NCI-H226 (cell line): ENCODE measurements around the gene HOXC9.

Experiments used
- DNase-seq: peaks from one replicate; pipeline ENCODE4 v3.0.0-alpha.2; 2015

HOXC9 gene

DNA sequence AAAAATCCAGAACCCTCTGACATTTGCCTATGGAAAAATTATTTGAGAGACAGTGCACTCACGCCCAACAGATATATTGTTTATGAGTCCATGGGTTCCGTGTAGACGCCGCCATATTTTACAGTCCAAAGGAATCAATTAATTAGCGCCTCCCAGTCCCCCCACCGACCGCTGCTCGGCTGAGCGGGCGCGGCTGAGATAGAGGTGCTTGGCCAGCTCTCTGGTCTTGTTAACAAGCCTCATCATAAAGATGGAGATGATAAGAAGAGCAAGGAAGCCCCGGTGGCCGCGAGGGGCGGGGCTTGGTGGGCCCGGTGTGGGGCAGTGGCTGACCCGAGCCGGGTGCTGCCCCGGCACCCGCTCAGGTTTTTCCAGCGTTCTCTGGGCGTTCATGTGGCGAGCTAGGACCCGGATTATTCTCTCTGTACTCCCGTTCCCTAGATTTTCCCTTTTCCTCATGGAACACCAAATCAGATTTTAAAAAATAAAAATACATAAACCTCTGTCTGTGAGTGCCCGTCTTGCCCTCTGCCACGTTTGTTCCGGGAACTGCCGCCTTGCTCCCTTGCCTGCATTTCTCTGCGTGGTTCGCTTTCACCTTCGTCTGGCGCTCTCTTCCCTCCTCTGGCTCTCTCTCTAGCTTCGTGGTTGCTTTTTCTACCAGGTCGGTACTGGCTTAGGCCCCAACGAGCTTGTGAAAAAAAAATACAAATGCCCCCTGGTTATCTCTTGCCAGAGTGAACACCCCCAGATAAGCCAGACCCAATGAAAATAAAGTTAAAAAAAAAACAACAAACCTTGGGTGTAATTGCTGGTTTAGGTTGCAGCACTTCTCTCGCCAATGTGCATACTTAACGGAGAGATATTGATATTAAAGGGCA, 36.3 kb upstream of the HOXC9 start:
- no peak for DNase-seq

DNA sequence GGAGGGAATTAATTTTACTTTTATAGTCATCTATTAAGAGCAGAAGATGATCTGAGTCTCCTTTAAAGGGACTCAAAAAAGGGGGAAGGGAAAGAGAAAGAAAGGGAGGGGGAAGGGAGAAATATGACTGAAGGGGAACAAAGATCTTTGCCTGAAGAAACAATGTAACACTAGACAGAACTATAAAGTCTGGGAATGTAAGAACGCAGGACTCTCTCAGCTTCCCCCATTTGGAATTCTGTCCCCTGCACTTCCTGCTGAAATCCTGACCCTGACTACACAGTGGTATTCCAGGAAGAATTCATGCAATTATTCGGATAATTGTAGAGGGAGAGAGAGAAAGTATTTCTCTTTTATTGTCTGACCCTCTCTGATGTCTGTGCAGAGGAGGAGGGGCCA, 35.6 kb upstream of the HOXC9 start:
- DNase-seq: no peak

DNA sequence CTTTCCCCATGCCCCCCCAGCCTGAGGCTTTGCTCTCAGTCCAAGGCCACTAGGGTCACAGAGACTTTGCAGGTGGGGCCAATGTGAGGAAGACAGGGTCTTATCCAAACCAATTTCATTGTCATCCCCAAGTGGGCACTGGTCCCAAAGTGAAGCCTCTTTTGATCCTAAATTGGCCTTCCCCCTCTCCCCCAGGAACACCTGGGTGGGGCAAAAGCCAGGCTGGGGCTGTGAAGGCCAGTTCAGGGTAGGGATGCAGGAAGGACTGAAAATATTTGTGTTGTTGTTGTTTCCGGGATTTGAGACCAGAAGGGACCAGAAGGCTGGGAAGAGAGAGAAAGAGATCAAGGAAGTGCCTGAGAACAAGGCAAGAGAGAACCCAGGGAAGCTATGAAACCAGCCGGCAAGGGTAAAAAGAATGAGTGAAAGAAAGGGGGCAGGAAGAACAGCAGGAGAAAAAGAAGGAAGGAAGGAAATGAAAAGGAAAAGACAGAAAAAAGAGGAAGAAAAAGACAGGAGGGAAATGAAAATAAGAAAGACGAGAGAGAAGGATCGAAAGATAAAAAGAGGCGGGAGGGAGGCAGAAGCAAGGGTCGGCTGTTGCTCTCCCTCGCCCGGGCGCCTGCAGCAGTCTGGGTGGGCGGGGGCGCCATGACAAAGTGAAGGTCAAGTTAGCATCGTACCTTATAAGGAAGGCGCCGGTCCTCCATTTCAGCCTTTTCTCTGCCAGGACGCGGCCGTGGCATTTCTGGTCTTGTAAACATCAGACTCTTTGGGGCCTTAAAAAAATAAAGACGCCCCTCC, 34.5 kb upstream of the HOXC9 start:
- DNase-seq: no peak

GRCh38 chr12:53966085-53966384, 33.9 kb upstream of the HOXC9 start:
- DNase-seq: no peak

DNA sequence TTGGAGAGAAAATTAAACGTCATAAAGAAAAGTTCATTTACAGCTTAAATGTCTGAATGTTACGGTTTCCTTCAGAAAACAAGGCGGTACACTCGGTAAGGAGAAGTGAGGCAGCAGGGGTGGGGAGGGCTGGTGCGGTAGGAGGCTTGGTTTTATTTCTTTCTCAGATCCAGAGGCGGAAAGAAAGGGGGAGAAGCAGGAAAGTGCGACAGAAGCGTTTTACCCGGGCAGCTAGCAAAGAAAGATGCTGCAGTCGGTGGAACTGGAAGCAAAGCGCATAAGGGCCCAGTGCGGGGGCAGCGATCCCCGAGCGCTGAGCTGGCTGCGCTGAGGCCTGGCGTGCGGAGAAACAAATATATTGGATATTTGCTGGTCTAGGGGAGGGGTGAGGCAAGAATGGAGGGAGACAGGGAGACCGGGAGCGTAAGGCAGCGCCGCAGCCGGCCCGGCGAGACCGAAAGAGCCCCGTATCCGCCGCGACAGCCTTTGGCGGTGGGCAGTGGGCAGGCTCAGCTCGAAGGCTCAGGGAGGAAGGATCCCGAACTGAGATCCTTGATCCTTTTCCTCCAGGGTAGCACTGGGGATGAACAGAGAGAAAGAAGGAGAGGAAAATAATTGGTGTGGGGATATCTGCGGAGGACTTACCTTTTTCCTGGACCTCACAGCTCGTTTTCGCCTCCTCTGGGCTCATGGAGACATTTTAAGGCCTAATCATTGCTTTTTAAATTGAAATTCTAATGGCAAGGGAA, 33.4 kb upstream of the HOXC9 start:
- no peak for DNase-seq

DNA sequence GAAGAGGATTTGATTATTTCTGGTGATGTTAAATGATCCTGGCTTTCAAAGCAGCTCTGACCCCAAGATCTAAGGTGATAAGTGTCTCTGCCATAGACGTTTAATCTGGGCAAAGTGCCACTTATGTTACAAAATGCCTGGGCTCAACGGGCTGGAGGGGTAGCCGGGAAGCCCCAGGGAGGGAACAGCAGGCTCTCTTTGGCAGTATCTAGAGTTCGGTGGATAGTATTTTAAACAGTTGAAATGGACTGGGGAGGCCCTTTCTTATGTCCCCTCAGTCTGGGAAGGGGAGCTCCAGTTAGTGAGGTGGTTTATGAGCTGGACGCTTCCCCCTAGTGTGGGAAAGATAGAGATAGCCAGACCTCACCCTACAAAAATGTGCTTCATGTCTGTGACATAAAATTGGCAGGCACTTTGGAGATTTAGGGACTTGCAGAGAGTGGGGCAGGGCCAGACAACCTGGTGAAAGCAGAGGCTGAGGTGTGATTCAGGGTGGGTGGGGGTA, 32.5 kb upstream of the HOXC9 start:
- no peak for DNase-seq

DNA sequence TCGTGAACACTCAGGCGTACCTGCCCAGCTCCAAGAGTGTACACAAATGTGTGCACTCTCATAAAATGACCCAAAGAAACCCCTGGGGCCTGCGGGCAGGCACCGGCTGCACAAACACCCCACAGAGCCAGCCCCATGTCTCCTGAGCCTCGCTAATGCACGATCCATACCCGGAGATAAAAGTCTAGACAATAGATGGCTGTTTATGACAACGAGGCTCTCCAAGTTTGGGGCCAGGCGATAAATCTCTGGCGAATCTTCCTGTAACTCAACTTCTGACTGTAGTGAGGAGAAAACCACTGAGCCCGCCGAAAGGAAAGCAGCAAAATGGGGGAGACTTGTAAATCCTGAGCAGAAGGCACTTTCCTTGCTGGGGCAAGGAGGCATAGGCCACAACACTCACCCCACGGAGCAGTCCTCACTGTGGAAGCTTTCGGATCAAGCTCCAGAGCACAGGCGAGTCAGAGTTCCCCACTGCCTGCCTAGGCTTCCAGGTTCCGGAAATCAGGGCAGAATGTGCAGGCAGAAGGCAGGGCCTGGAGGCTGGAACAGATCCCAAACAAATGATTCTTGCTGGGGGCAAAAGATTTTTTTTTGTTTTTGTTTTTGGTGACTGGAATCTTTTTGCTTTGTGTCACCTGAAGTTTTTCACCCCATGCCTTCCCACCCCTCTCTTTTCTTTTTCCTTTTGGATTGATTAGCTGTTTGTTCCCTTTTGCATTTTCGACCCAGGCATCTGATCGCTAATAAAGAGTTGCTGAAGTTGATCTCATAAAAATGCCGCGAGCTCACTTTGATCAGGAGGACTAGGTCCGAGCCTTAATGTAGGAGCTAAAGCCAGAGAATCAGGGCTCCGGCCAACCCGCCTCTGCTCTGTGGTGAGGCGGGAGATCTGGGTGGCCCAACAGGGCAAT, 31.5 kb upstream of the HOXC9 start:
- no peak for DNase-seq

GRCh38 chr12:53969588-53970259, 30.2 kb upstream of the HOXC9 start:
- DNase-seq: no peak

DNA sequence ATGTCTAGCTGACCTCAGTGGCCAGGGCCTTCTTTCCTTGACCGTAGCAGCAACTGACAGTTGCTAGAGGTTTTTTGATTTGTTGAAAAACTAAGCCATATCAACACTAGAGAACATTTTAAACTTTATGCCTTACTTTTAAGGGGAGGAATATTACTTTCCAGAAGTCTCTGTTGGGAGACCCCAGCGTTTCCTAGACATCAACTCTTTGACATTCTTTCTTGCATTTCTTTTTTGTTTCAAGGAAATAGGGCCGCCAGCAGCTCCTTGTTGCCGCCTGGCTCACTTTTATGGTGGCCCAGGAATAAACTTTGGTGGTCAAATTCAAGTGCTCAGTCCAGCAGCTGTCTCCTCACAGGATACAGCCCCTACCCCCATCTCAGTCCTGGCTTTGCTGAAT, 29.5 kb upstream of the HOXC9 start:
- no peak for DNase-seq

- no peak for DNase-seq
Observed at GRCh38 chr12:53971129-53971528, 28.8 kb upstream of the HOXC9 start.

DNA sequence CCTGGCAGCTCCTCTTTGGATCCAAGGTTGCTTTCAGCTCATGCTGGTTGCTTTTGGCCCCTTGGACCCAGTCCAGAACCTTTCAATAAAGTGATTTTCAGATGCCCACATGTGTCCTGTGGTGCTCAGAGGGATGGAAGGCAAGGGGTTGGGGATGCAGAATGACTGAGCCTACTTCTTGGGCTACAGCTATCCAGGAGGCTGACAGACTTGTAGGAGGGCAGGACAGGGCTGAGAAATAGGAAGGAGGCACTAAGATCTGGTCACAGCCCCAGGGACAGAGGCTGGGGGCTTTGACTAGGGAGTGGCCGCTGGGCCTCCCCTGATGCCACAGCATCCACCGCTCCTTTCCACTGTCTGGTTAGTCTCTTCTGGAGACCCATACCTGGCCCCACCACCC, 28.3 kb upstream of the HOXC9 start:
- no peak for DNase-seq

DNA sequence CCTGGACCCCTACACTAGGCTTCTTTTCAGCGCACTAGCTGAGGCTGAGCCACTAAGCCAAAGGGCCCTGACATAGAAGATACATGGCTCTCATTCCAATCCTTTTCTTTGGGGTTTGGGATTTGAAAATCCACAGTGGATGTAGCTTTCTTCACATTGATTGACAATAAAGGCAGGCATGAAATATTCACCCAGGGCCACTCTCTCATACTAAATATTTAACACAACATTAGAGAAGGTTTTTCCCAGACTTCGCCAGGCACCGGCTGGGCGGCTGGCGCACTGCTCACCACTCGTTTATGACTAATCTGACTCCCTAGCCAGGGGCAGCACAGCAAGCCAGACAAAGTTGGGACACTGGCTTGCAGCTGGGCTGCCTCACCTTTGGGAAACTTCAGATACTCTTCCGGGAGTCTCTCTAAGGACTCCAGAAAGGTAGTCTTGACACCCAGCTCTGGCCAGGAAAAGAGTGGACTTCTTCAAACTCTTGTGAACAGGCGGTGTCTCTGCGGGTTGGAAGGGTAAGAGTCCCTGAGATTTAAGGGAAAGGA, 27.7 kb upstream of the HOXC9 start:
- peak; percentile 77 for DNase-seq

DNA sequence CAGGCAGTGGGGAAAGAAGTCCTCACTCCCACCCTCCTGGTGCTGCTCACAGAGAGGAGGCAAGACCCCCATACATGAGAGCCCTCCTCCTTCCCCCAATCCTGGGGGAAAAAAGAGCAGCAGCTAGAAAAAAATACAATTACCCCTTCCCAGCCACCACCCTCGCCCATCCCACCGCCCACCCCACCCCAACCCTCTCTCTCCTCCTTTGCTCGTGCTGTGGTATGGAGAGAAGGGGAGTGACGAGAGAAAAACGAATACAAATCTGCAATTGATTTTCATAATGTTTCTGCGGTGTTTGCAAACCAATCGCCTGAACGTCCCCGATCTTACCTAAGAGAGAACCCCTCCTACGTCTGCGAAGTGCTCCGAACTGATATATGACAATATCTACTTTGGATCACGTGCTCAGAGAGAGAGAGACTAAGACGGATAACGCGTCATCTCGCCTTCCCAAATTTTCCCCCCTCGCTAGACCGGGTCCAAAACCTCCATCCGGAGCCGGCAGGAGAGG, 27.2 kb upstream of the HOXC9 start, which contains the start of gene HOXC11:
TSS of gene HOXC11 (plus strand) at position 405 of the 514 bp plus-strand sequence. CDS start 116 bp downstream, outside the sequence.
- DNase-seq: no peak

DNA sequence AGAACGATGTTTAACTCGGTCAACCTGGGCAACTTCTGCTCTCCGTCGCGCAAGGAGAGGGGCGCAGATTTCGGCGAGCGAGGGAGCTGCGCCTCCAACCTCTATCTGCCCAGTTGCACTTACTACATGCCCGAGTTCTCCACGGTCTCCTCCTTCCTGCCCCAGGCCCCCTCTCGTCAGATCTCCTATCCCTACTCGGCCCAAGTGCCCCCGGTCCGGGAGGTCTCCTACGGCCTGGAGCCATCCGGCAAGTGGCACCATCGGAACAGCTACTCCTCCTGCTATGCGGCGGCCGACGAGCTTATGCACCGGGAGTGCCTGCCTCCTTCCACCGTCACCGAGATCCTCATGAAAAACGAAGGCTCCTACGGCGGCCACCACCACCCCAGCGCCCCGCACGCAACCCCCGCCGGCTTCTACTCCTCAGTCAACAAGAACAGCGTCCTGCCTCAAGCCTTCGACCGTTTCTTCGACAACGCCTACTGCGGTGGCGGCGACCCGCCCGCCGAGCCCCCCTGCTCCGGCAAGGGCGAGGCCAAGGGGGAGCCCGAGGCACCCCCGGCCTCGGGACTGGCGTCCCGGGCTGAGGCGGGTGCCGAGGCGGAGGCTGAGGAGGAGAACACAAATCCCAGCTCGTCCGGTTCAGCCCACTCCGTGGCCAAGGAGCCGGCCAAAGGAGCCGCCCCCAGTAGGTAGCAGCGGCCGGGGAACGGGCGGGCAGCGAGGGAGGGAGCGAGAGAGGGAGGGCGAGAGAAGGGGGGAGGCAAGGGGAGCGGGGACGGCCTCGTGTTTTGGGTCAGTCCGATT, 26.5 kb upstream of the HOXC9 start:
- no peak for DNase-seq

DNA sequence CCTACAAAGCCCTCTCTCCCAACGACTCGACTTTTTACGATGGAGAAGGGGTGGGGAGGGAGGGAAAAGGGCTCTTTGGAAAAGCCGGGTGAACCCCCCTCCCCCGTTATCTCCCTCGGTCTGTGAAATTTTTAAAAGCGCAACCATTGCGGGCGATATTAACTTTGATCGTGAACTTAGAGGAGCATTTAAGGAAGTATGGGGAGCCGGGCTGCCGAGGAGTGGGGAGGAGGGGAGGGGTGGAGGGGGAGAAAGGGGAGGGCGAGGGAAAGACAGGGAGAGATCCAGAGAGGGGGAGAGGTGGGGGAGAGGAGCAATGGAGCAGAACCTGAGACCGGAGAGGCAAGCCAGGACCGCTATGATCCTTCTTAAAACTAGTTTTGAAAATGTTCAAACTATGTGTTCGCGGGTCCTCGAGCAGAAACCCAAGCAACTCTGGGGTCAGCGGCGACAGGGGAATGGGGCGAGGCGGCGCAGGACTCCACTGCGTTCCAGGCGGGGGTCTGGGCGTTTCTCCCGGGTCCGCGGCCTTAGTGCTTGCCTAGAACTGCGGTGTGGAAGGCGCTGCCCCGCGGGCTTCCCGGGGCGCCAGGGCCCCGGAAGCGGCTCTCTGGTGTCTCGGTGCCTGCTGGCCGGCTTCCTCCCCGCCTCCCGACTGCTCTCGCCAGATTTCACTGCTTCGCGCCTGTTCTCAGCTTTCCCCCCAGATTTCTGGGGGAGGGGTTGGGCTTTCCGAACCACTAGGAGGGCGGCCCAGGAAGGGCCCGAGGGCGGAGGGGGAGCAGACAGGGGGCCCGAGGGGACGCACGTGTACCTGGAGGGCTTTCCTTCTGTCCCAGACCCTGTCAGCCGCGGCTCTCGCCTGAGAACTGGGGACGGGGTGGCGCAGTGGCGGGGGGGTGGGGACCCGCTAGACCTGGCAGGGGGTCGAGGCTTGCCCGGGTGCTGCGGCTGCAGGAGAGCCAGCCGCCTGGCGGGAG, 25.6 kb upstream of the HOXC9 start, which contains the start of gene HOTAIR:
TSS of gene HOTAIR (minus strand) at position 871 of the 980 bp plus-strand sequence.
- DNase-seq: no peak

DNA sequence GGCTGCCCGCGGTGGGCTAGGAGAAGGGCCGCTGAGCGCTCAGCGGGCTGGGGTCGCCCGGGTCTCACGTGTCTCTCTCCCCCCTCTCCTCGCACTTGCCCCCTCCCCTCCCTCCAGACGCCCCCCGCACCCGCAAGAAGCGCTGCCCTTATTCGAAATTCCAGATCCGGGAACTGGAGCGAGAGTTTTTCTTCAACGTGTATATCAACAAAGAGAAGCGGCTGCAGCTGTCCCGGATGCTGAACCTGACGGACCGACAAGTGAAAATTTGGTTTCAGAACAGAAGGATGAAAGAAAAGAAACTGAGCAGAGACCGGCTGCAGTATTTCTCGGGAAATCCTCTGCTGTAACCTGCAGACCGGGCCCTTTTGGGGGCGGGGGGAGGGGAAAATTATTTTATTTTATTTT, 24.9 kb upstream of the HOXC9 start:
- no peak for DNase-seq

GRCh38 chr12:53975479-53976152, 24.3 kb upstream of the HOXC9 start:
- DNase-seq: no peak

GRCh38 chr12:53976172-53976822, 23.7 kb upstream of the HOXC9 start:
- DNase-seq: no peak
